Effector memory CD8-positive, alpha-beta T cell (primary cell): ENCODE measurements around the gene PSMA5.

Experiments
- ATAC-seq: fragments of 150-1000 bp; cut with Tn5 transposase; replicated peaks from 2 replicates; pipeline ENCODE4 v1.10.0; 2021; ENCODE audit warnings: mild to moderate bottlenecking, moderate library complexity
- DNase-seq, 3 experiments: peaks; one replicate each; pipeline ENCODE4 v3.0.0; 2021
- H3K27ac Mint-ChIP-seq, 2 donors: one replicate each; pipeline ENCODE4 v1.8.0; 2022; ENCODE audit warnings: mild to moderate bottlenecking in 2 of 2, mixed read lengths in 2 of 2, moderate library complexity in 2 of 2
- H3K27me3 Mint-ChIP-seq, 2 donors: one replicate each; pipeline ENCODE4 v1.8.0; 2022; ENCODE audit warnings: mixed read lengths in 2 of 2
- H3K36me3 Mint-ChIP-seq: one replicate; pipeline ENCODE4 v1.8.0; 2022; ENCODE audit warnings: mild to moderate bottlenecking, moderate library complexity, mixed read lengths; ENCODE audit not compliant: insufficient read depth
- H3K4me1 Mint-ChIP-seq, 2 donors: one replicate each; pipeline ENCODE4 v1.8.0; 2022; ENCODE audit warnings: low read depth in 2 of 2, mixed read lengths in 2 of 2
- H3K4me3 Mint-ChIP-seq, 2 donors: one replicate each; pipeline ENCODE4 v1.8.0; 2022; ENCODE audit warnings: mild to moderate bottlenecking in 2 of 2, mixed read lengths in 2 of 2, moderate library complexity in 2 of 2
- H3K9me3 Mint-ChIP-seq, 2 donors: one replicate each; pipeline ENCODE4 v1.8.0; 2022; ENCODE audit warnings: mixed read lengths in 2 of 2

PSMA5 gene

GRCh38 chr1:109365642-109366204 is 60.5 kb downstream of the PSMA5 start:
- H3K36me3 Mint-ChIP-seq, result no peaks in the 10 kb centered on the region
- DNase-seq, result no peak
- H3K9me3 Mint-ChIP-seq, result no peaks in the 10 kb centered on the region
- no peak for ATAC-seq
- H3K4me3 Mint-ChIP-seq, result no peak overlapping the region
- no peak overlapping the region for H3K27ac Mint-ChIP-seq
- peaks cover 43 to 57% of the 10 kb centered on the region in 2 donors for H3K27me3 Mint-ChIP-seq
- H3K4me1 Mint-ChIP-seq, result peaks cover 0 to 2% of the 10 kb centered on the region in 2 donors

DNA sequence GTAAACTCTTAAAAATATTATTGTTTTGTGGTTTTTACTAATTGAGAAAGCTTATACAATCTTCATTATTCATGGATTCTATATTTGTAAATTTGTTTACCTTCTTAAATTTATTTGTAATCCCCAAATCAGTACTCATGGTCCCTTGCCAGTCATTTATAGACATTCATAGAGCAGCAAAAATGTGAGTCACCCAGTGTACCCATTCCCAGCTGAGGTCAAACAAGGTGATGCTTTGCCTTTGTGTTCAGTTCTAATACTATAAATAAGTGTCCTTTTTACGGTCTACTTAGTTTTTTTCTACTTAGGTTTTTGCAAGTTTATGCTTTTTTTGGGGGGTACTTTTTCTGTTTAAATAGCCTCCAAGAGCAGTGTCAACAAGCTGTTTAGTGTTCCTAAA is 64.6 kb downstream of the PSMA5 start:
- DNase-seq (no peak), ATAC-seq (no peak)
- Mint-ChIP-seq H3K27me3 (peaks cover 19 to 31% of the 10 kb centered on the region in 2 donors), H3K4me1 (no peaks in the 10 kb centered on the region), H3K4me3 (no peak overlapping the region), H3K27ac (no peak overlapping the region), H3K36me3 (no peaks in the 10 kb centered on the region), H3K9me3 (no peaks in the 10 kb centered on the region)

GRCh38 chr1:109361069-109361468 is 65.2 kb downstream of the PSMA5 start:
- DNase-seq (no peak), ATAC-seq (no peak)
- no peaks in the 10 kb centered on the region for H3K36me3 Mint-ChIP-seq

GRCh38 chr1:109357616-109358015 is 68.6 kb downstream of the PSMA5 start:
- H3K9me3 Mint-ChIP-seq, result no peaks in the 10 kb centered on the region
- no peaks in the 10 kb centered on the region for H3K36me3 Mint-ChIP-seq
- no peaks in the 10 kb centered on the region for H3K4me1 Mint-ChIP-seq
- H3K27me3 Mint-ChIP-seq, result peaks cover 6% of the 10 kb centered on the region in 2 donors
- no peak overlapping the region for H3K27ac Mint-ChIP-seq
- no peak overlapping the region for H3K4me3 Mint-ChIP-seq
- ATAC-seq (no peak), DNase-seq (no peak)

More at GRCh38 chr1:109361069-109361468, 65.2 kb downstream of the PSMA5 start:
- no peaks in the 10 kb centered on the region for H3K9me3 Mint-ChIP-seq
- peaks cover 14 to 25% of the 10 kb centered on the region in 2 donors for H3K27me3 Mint-ChIP-seq
- H3K4me1 Mint-ChIP-seq, result no peaks in the 10 kb centered on the region
- H3K4me3 Mint-ChIP-seq, result no peak overlapping the region
- H3K27ac Mint-ChIP-seq, result no peak overlapping the region

GRCh38 chr1:109356915-109357314 is 69.3 kb downstream of the PSMA5 start:
- Mint-ChIP-seq H3K4me1 (no peaks in the 10 kb centered on the region), H3K36me3 (no peaks in the 10 kb centered on the region), H3K27me3 (peaks cover 6 to 9% of the 10 kb centered on the region in 2 donors), H3K27ac (no peak overlapping the region), H3K9me3 (no peaks in the 10 kb centered on the region), H3K4me3 (no peak overlapping the region)
- no peak for ATAC-seq
- DNase-seq, result no peak

- Mint-ChIP-seq H3K4me3 (no peak overlapping the region), H3K36me3 (no peaks in the 10 kb centered on the region), H3K27ac (no peak overlapping the region), H3K4me1 (no peaks in the 10 kb centered on the region), H3K9me3 (no peaks in the 10 kb centered on the region), H3K27me3 (peaks cover 6 to 13% of the 10 kb centered on the region in 2 donors)
- no peak for ATAC-seq
- DNase-seq, result no peak
Observed at GRCh38 chr1:109356505-109356904, 69.7 kb downstream of the PSMA5 start.

DNA sequence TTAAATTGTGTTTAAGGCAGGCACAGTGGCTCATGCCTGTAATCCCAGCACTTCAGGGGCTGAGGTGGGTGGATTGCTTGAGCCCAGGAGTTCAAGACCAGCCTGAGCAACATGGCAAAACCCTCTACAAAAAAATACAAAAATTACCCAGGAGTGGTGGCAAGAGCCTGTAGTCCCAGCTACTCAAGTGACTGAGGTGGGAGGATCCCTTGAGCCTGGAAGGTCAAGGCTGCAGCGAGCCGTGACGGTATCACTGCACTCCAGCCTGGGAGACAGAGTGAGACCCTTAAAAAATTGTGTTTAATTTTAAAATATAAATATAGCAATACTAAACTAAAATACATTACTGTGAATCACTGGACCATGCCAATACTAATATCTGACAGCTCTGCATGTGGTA is 71.3 kb downstream of the PSMA5 start:
- DNase-seq, result no peak
- no peak for ATAC-seq
- no peaks in the 10 kb centered on the region for H3K4me1 Mint-ChIP-seq
- no peaks in the 10 kb centered on the region for H3K36me3 Mint-ChIP-seq
- no peak overlapping the region for H3K27ac Mint-ChIP-seq
- H3K9me3 Mint-ChIP-seq, result no peaks in the 10 kb centered on the region
- H3K27me3 Mint-ChIP-seq, result peaks cover 6 to 18% of the 10 kb centered on the region in 2 donors
- no peak overlapping the region for H3K4me3 Mint-ChIP-seq

GRCh38 chr1:109351457-109351856 is 74.8 kb downstream of the PSMA5 start:
- no peaks in the 10 kb centered on the region for H3K9me3 Mint-ChIP-seq
- no peaks in the 10 kb centered on the region for H3K4me1 Mint-ChIP-seq
- ATAC-seq (no peak), DNase-seq (no peak)
- H3K27ac Mint-ChIP-seq, result no peak overlapping the region
- H3K36me3 Mint-ChIP-seq, result no peaks in the 10 kb centered on the region
- no peak overlapping the region for H3K4me3 Mint-ChIP-seq
- H3K27me3 Mint-ChIP-seq, result peaks cover 6 to 27% of the 10 kb centered on the region in 2 donors

DNA sequence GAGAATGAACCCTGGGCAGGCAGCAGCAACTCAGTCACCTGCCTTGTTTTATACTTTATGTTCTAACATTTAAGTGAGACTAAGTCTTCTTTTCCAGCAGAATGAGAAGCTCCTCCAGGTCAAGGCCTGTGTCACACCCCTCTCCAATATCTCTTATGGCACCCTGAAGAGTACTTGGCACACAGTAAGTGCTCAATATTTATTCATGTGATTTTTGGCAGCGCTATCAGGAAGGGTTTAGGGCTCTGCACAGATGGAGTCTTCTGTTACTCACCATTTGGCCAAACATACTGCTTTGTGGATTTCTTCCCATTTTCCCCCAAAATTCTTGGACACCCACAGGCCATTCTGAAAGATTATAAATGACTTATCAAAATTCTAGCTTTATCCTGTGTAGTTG is 75.6 kb downstream of the PSMA5 start:
- Mint-ChIP-seq H3K36me3 (no peaks in the 10 kb centered on the region), H3K4me1 (no peaks in the 10 kb centered on the region), H3K27ac (no peak overlapping the region), H3K9me3 (no peaks in the 10 kb centered on the region), H3K4me3 (no peak overlapping the region), H3K27me3 (peaks cover 6 to 29% of the 10 kb centered on the region in 2 donors)
- DNase-seq, result no peak
- no peak for ATAC-seq

GRCh38 chr1:109350182-109350581 is 76.1 kb downstream of the PSMA5 start:
- ATAC-seq, result no peak
- Mint-ChIP-seq H3K27ac (no peak overlapping the region), H3K27me3 (peaks cover 6 to 29% of the 10 kb centered on the region in 2 donors), H3K4me3 (no peak overlapping the region), H3K4me1 (no peaks in the 10 kb centered on the region), H3K36me3 (no peaks in the 10 kb centered on the region), H3K9me3 (no peaks in the 10 kb centered on the region)
- DNase-seq, result no peak
